ENCODE data around the gene OBSL1. TPM values are rescaled to one million over a fixed set of nuclear protein-coding genes. Genes with fewer than 3 reads are reported as not detected.

OBSL1 gene
- total and polyA plus RNA-seq, 2 of the 4 experiments (the other 2 are of a cell fraction), result 21.5 to 51.2 TPM

DNA sequence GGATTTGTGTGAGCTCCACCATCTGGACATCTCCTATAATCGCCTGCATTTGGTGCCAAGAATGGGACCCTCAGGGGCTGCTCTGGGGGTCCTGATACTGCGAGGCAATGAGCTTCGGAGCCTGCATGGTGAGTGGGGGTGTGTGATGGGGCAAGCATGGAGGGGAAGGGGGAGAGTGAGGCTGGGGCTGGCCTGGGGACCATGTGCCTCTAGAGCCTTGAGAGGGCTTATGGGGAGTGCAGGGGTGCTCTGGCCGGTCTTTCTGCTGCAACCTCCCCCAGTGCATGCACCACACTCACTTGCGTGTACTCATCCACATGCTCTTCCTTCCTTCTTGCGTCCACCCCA lies 34.2 kb upstream of the OBSL1 start:
- no peak overlapping the region for H3K27ac ChIP-seq (ENCODE audit: insufficient read depth, low read length)
- no peaks in the 10 kb centered on the region for H4K20me1 ChIP-seq (ENCODE audit: insufficient read depth, low read length)
- no peak overlapping the region for H4K5ac ChIP-seq (ENCODE audit: low read depth, low read length)
- no peak overlapping the region for H2BK120ac ChIP-seq (ENCODE audit: low read depth, low read length)
- no peak overlapping the region for H3K9ac ChIP-seq (ENCODE audit: low read depth, low read length)
- no peak overlapping the region for H2BK20ac ChIP-seq (ENCODE audit: low read depth, low read length)
- no peak overlapping the region for H3K4me3 ChIP-seq (ENCODE audit: insufficient read depth, low read depth, low read length)
- H3K36me3 ChIP-seq (ENCODE audit: control insufficient read depth, insufficient read depth, low read length), result peaks cover 51% of the 10 kb centered on the region
- no CpG with 5 or more reads among the region's 6 CpGs for WGBS, 2 experiments (ENCODE audit: extremely low coverage in 2 of 2, insufficient read length in 1 of 2)
- H2BK5ac ChIP-seq (ENCODE audit: low read depth, low read length, poor library complexity, severe bottlenecking), result no peak overlapping the region
- no peak overlapping the region for H3K23ac ChIP-seq (ENCODE audit: low read depth, low read length)
- peak overlapping the region; percentile 13 for H2AK9ac ChIP-seq (replicated peaks; ENCODE audit: low read depth, low read length, poor library complexity)
- no peaks in the 10 kb centered on the region for H3K9me1 ChIP-seq (ENCODE audit: insufficient read depth, low read length)
- dilution Hi-C loops (cut with HindIII; ENCODE audit: low sequenced_read_pairs, unreplicated experiment), result no loop called here
- intact Hi-C loops (cut with micrococcal nuclease), result no loop called here
- H3K14ac ChIP-seq (replicated peaks; ENCODE audit: low read depth, low read length), result no peak overlapping the region
- TF ChIP-seq SMC3 (IDR thresholded peaks at IDR 0.05; ENCODE audit: low read depth, low read length) (no peak), RAD21 (IDR thresholded peaks at IDR 0.05; ENCODE audit: low read length) (no peak)
- POLR2A ChIA-PET (ENCODE audit: unreplicated experiment), result no interaction called here
- DNase-seq, result no peak
- no TSS peak for BruUV-seq (replicated peaks)
- no peak for ATAC-seq (ENCODE audit: low read depth)
- no peaks in the 10 kb centered on the region for H3K9me3 ChIP-seq (ENCODE audit: control insufficient read depth, insufficient read depth, low read length)
- H2AK5ac ChIP-seq (ENCODE audit: low read depth, low read length), result no peak overlapping the region
- H3K4me1 ChIP-seq (ENCODE audit: control insufficient read depth, insufficient read depth, low read length), result no peaks in the 10 kb centered on the region
- H2AFZ ChIP-seq (replicated peaks; ENCODE audit: low read length, poor library complexity), result no peak overlapping the region
- no peaks in the 10 kb centered on the region; a peak in 1 of 4 replicates for H3K79me1 ChIP-seq (ENCODE audit: low read depth in 1 of 2, low read length in 2 of 2)
- no peak overlapping the region for H3K4me2 ChIP-seq (ENCODE audit: low read depth, low read length)
- H3K56ac ChIP-seq (ENCODE audit: extremely low read depth, insufficient read depth, low read length), result no peak overlapping the region
- no peak overlapping the region for H2BK15ac ChIP-seq (ENCODE audit: low read depth, low read length)
- CTCF ChIA-PET, result no interaction called here
- no peak overlapping the region for H4K91ac ChIP-seq (ENCODE audit: insufficient read depth, low read depth, low read length)
- in situ Hi-C loops (cut with MboI; ENCODE audit: low sequenced_read_pairs), result no loop called here
- no peak overlapping the region for H4K8ac ChIP-seq (ENCODE audit: low read depth in 2 of 2, low read length in 2 of 2)
- no peak overlapping the region for H3K18ac ChIP-seq (ENCODE audit: low read depth, low read length)
- no peak overlapping the region for H3K4ac ChIP-seq (ENCODE audit: low read depth, low read length)
- H3K27me3 ChIP-seq (ENCODE audit: control insufficient read depth, insufficient read depth, low read length), result no peaks in the 10 kb centered on the region
